Muscle layer of duodenum (tissue), 2 donors: ENCODE data around the gene PLA2G2D.

Experiments
- H3K27ac ChIP-seq: one replicate; pipeline ENCODE4 v1.7.0; 2013; ENCODE audit warnings: mild to moderate bottlenecking, low read length
- H3K27me3 ChIP-seq: one replicate; pipeline ENCODE4 v1.7.0; 2013; ENCODE audit warnings: low read depth, mild to moderate bottlenecking, control low read depth, low read length
- H3K36me3 ChIP-seq, 2 donors: one replicate each; pipeline ENCODE4 v1.7.0; 2013; ENCODE audit warnings: low read length in 2 of 2, control low read depth in 1 of 2, mild to moderate bottlenecking in 1 of 2; ENCODE audit not compliant: insufficient read depth in 2 of 2, control insufficient read depth in 1 of 2
- H3K4me1 ChIP-seq, 2 donors: one replicate each; pipeline ENCODE4 v1.7.0; 2013; ENCODE audit warnings: low read length in 2 of 2, mild to moderate bottlenecking in 2 of 2, control low read depth in 1 of 2, moderate library complexity in 1 of 2; ENCODE audit not compliant: insufficient read depth in 2 of 2, control insufficient read depth in 1 of 2
- H3K4me3 ChIP-seq, 2 donors: one replicate each; pipeline ENCODE4 v1.7.0; 2013; ENCODE audit warnings: low read length in 2 of 2, low read depth in 1 of 2, mild to moderate bottlenecking in 1 of 2
- H3K9me3 ChIP-seq, 2 donors: one replicate each; pipeline ENCODE4 v1.7.0; 2013; ENCODE audit warnings: low read length in 2 of 2, control low read depth in 1 of 2, mild to moderate bottlenecking in 1 of 2; ENCODE audit not compliant: control insufficient read depth in 1 of 2
- donor health status: healthy.

PLA2G2D gene

DNA sequence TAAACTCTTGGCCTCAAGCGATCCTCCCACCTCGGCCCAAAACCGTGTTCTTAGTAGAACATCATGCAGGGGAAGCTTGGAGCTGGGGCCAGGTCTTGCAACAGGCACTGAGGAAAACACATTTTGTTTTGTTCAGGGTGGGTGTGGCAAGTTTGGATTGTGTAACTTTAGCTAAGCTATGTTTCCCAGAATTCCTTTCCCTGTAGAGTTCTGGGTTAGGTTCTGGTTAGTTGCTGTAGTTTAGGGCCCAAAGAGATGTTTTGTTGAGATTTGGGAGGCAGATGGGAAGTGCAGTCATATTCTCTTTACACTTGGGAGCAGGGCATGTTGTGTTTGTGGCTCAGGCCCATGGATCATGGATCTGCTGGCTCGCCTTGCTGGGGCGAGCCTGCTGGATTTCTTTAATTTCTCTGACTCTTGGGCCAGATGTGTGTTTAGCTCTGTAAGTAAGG lies 25.4 kb downstream of the PLA2G2D start:
- H3K27me3 ChIP-seq, result peaks cover 3% of the 10 kb centered on the region
- no peak overlapping the region for H3K4me3 ChIP-seq
- H3K36me3 ChIP-seq, result no peaks in the 10 kb centered on the region
- no peaks in the 10 kb centered on the region for H3K4me1 ChIP-seq
- H3K9me3 ChIP-seq, result no peaks in the 10 kb centered on the region
- no peak overlapping the region for H3K27ac ChIP-seq

DNA sequence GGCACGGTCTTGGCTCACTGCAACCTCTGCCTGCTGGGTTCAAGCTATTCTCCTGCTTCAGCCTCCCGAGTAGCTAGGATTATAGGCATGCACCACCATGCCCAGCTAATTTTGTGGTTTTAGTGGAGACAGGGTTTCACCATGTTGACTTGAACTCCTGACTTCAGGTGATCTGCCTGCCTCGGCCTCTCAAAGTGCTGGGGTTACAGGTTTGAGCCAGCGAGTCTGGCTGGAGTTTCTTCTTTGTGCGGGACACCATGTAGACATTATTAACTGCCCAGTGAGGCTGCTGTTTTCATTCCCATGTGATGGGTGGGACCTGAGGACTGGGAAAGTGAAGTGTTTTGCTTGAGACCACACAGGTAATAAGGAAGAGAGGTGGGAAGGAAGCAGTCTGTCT lies 26.0 kb downstream of the PLA2G2D start:
- peaks cover 3% of the 10 kb centered on the region for H3K27me3 ChIP-seq
- no peaks in the 10 kb centered on the region for H3K36me3 ChIP-seq
- no peaks in the 10 kb centered on the region for H3K9me3 ChIP-seq
- no peaks in the 10 kb centered on the region for H3K4me1 ChIP-seq
- no peak overlapping the region for H3K27ac ChIP-seq
- H3K4me3 ChIP-seq, result no peak overlapping the region

- Histone ChIP-seq H3K27ac (no peak overlapping the region), H3K9me3 (no peaks in the 10 kb centered on the region), H3K27me3 (peaks cover 2% of the 10 kb centered on the region), H3K36me3 (peaks cover 0 to 6% of the 10 kb centered on the region in 2 donors), H3K4me3 (no peak overlapping the region), H3K4me1 (no peaks in the 10 kb centered on the region)
Observed at GRCh38 chr1:20090641-20091040, 28.7 kb downstream of the PLA2G2D start.

DNA sequence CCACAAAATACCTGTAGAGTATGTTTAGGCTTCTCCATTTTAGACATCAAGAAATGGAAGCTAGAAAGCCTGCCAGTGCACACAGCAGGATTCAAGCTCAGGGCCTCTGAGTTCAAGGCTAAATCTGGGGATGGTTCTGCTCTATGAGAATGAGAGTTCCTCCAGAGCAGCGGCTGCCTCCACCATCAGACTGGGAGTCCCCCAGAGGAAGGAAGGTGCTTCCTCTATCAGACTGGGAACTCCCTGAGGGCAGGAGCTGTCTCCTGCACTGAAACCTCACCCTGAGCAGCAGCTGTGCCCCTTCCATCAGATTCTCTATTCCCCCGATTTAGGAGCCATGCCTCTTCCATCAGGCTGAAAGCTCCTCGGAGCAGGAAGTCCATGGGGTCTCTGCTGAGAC lies 29.2 kb downstream of the PLA2G2D start:
- H3K9me3 ChIP-seq, result no peaks in the 10 kb centered on the region
- no peak overlapping the region for H3K4me3 ChIP-seq
- H3K27ac ChIP-seq, result no peak overlapping the region
- peaks cover 0 to 6% of the 10 kb centered on the region in 2 donors for H3K36me3 ChIP-seq
- no peaks in the 10 kb centered on the region for H3K27me3 ChIP-seq
- H3K4me1 ChIP-seq, result no peaks in the 10 kb centered on the region

DNA sequence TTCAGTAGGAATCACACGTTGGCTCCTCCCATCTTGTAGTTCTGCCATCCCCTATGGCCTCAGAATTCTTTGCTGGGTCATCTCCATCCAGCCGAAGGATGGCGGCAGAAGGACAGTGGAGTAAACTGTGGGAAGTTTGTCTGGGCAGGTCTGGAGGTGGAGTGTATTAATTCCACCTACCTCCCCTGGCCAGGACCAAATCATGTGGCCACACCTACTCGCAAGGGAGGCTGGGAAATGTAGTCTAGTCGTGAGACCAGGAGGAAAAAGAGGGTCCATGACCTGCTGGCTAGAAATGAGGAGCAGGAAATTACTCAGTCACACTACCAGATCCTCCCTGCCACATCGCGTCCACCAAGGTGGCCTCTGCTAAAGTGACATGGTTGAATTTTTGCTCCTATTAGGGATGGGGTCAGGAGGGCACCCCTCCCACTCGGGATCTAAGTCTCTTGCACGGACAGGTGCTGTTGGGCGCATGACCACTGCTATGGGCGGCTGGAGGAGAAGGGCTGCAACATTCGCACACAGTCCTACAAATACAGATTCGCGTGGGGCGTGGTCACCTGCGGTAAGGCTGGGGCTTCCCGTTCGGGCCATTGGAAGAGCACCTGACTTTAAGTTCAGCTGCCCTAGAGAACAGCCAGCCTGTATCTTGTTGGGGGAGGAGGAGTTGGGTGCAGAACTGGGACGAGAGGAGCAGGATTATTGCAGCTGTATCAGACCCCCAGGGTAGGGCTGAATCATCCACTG lies 29.8 kb downstream of the PLA2G2D start:
- H3K27ac ChIP-seq, result no peak overlapping the region
- H3K9me3 ChIP-seq, result no peaks in the 10 kb centered on the region
- H3K4me1 ChIP-seq, result no peaks in the 10 kb centered on the region
- no peak overlapping the region for H3K4me3 ChIP-seq
- H3K36me3 ChIP-seq, result peaks cover 0 to 6% of the 10 kb centered on the region in 2 donors
- H3K27me3 ChIP-seq, result no peaks in the 10 kb centered on the region

DNA sequence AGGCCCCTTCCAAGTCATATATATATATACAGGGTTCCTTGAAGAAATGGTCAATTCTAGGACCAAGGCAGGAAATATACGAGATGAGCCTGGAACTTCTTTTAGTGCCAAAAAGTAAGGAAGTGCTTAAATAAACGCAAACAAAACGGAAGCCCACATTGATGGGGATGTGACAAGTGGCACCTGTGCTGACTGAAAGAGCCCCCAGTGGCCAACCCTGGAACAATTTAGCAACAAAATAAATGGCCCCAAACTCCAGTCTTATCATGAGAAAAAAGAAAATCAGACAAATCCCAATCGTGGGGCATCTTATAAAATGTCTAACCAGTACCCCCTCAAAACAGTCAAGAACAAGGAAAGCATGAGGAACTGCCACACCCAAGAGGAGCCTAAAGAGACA lies 31.7 kb downstream of the PLA2G2D start:
- Histone ChIP-seq H3K9me3 (no peaks in the 10 kb centered on the region), H3K27me3 (no peaks in the 10 kb centered on the region), H3K4me3 (no peak overlapping the region), H3K27ac (no peak overlapping the region), H3K36me3 (peaks cover 0 to 6% of the 10 kb centered on the region in 2 donors), H3K4me1 (no peaks in the 10 kb centered on the region)

- H3K4me1 ChIP-seq, result no peaks in the 10 kb centered on the region
- no peaks in the 10 kb centered on the region for H3K27me3 ChIP-seq
- H3K4me3 ChIP-seq, result no peak overlapping the region
- peaks cover 0 to 6% of the 10 kb centered on the region in 2 donors for H3K36me3 ChIP-seq
- no peaks in the 10 kb centered on the region for H3K9me3 ChIP-seq
- no peak overlapping the region for H3K27ac ChIP-seq
Observed at GRCh38 chr1:20086800-20087199, 32.5 kb downstream of the PLA2G2D start.

DNA sequence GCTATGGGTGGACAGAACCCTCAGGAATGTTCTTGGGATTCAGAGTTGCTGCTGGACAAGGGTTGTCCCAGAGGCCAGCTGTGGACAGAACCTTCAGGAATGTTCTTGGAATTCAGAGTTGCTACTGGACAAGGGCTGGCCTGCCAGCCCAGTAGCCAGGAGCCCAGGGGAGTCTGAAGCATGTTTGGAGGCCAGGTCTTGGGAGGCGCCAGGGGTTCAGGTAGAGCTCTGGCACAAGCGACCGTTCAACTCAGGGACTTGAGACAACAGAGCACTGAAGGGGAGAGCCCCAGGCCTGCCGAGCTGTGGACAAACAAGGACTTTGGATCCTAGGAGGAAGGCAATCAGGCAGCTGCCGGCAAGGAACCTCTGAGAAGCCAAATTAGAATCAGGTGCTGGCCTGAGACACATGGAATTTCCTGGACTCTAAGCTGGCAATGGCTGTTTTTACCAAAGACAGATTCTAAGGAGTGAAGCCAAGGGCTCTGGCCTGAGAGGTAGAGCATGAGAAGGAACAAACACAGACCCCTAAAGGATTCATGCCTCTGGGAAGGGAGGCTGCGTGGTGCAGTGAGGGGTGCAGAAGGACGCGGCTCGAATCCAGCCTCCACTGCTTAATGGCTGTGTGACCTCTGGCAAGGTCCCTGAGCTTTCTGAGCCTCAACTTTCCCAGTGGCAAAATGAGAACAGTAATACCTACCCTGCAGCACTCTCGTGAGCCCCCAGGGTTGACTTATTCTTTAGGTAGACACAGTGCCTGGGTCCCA lies 36.0 kb downstream of the PLA2G2D start:
- Histone ChIP-seq H3K4me3 (no peak overlapping the region), H3K27ac (no peak overlapping the region), H3K27me3 (no peaks in the 10 kb centered on the region), H3K4me1 (no peaks in the 10 kb centered on the region), H3K9me3 (no peaks in the 10 kb centered on the region), H3K36me3 (peaks cover 0 to 6% of the 10 kb centered on the region in 2 donors)

DNA sequence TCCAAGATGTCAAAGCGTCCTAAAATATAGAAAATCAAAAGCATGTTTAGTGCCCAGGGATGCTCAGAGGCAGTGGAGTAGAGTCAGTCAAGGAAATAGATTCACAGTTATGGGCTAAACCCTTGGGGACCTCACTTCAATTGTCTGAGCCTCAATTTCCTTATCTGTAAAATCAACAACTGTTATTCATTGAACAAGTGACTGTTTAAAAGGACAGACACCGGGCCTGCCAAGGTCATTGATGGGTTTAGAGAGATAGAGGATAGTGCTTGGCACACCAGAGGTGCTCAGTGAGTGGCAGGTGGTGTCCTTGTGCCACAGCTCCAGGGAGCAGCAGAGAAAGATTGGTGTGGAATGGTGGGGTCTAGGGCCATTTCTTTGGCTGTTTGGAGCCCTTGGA lies 36.6 kb downstream of the PLA2G2D start:
- Histone ChIP-seq H3K4me1 (no peaks in the 10 kb centered on the region), H3K4me3 (no peak overlapping the region), H3K9me3 (no peaks in the 10 kb centered on the region), H3K36me3 (peaks cover 0 to 6% of the 10 kb centered on the region in 2 donors), H3K27me3 (no peaks in the 10 kb centered on the region), H3K27ac (no peak overlapping the region)

DNA sequence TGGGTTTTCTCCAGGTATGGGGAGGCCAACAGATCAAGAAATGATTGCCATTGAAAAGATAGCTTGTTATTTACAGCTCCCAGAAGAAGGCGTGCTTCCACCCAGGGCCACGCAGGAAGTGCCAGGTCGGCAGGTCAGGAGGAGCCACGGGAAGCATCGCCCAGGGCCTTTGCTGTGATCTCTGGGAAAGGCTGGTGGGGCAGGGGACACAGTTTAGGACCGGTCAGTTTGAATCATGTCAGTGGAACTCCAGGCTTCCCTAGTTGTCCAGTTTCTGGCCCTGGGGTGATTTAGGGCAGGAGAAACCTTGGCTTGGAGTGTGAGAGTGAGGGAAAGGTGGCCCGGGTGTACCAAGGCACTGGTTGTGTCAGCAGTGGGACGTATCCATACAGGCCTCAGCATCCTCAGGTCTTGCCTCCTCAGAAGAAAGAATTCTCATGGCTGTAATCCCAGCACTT lies 38.0 kb downstream of the PLA2G2D start:
- H3K9me3 ChIP-seq, result no peaks in the 10 kb centered on the region
- H3K4me3 ChIP-seq, result no peak overlapping the region
- no peaks in the 10 kb centered on the region for H3K27me3 ChIP-seq
- H3K36me3 ChIP-seq, result peaks cover 0 to 1% of the 10 kb centered on the region in 2 donors
- H3K4me1 ChIP-seq, result no peaks in the 10 kb centered on the region
- no peak overlapping the region for H3K27ac ChIP-seq

GRCh38 chr1:20080441-20081352 lies 38.6 kb downstream of the PLA2G2D start:
- no peak overlapping the region for H3K4me3 ChIP-seq
- H3K9me3 ChIP-seq, result no peaks in the 10 kb centered on the region
- no peaks in the 10 kb centered on the region for H3K27me3 ChIP-seq
- no peak overlapping the region for H3K27ac ChIP-seq
- no peaks in the 10 kb centered on the region for H3K36me3 ChIP-seq
- no peaks in the 10 kb centered on the region for H3K4me1 ChIP-seq
